Tongue (tissue), 2 donors: ENCODE data around the gene SCNN1A. TPM values are rescaled to one million over a fixed set of nuclear protein-coding genes. Genes with fewer than 3 reads are reported as not detected.

Source experiments
- small RNA-seq: library from RNA; depleted of rRNA; stranded (forward); fragments of <200 nt; gene quantifications from one replicate; pipeline ENCODE3, GENCODE V24; 2014; ENCODE audit warnings: low replicate concordance
- total RNA-seq: library from RNA; depleted of rRNA; stranded (reverse); fragments of >200 nt; gene quantifications from one replicate; pipeline ENCODE4 v1.2.3, GENCODE V29; 2014

The SCNN1A gene
- total RNA-seq, 1 donor from 2014 or later = 35.9 TPM

Small RNA genes lying within 50 kb of the gene (small RNA-seq; reads per million reads assigned to genes)
- not detected for gene RN7SL391P

Other genes with a start within 250 kb of the SCNN1A start
- 298 TPM for gene CD9, start 175.2 kb downstream of the SCNN1A start, total RNA-seq
- 15.6 TPM for gene PLEKHG6, start 64.9 kb downstream of the SCNN1A start, total RNA-seq
- gene TNFRSF1A, start 33.5 kb downstream of the SCNN1A start, total RNA-seq = 81.2 TPM
- 34.5 TPM for gene LTBR, start 8.6 kb upstream of the SCNN1A start, total RNA-seq
- gene CD27, start 69.4 kb upstream of the SCNN1A start, total RNA-seq = 0.31 TPM
- 11.7 TPM for gene TAPBPL, start 76.5 kb upstream of the SCNN1A start, total RNA-seq
- gene VAMP1, start 95.1 kb upstream of the SCNN1A start, total RNA-seq = 2.5 TPM
- 55.2 TPM for gene MRPL51, start 117.7 kb upstream of the SCNN1A start, total RNA-seq
- gene NCAPD2, start 118.5 kb upstream of the SCNN1A start, total RNA-seq = 35.3 TPM
- 6,380 TPM for gene GAPDH, start 159.0 kb upstream of the SCNN1A start, total RNA-seq
- gene IFFO1, start 180.5 kb upstream of the SCNN1A start, total RNA-seq = 19.0 TPM
- gene NOP2, start 192.7 kb upstream of the SCNN1A start, total RNA-seq = 11.2 TPM
- gene CHD4, start 231.8 kb upstream of the SCNN1A start, total RNA-seq = 211 TPM